Measurements from ENCODE around the gene ITPR1. TPM values are rescaled to one million over a fixed set of nuclear protein-coding genes. Genes with fewer than 3 reads are reported as not detected.

ITPR1 gene
- total RNA-seq, 1 donor = 16.4 TPM

DNA sequence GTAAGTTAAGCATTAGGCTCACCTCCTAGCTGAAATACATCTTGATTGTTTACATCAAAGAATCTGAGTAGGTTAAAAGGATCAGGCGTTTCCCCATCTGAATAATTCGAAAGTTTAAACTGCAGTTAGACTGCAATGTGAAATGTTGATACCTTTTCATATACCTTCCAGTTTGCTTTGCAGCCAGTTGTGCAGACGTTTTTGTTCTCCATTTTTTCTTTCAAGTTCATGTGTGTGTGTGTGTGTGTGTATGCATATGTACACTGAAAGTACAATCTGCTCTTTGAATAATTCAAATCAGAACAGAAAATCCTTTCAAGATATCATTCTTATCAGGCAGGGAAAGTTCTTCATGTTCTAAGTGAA lies 2.9 kb downstream of the ITPR1 start:
- no peak for DNase-seq (ENCODE audit: low read depth)
- no peak overlapping the region for H3K4me3 ChIP-seq (ENCODE audit: low read depth, low read length)
- TF ChIP-seq, protein P1, sequence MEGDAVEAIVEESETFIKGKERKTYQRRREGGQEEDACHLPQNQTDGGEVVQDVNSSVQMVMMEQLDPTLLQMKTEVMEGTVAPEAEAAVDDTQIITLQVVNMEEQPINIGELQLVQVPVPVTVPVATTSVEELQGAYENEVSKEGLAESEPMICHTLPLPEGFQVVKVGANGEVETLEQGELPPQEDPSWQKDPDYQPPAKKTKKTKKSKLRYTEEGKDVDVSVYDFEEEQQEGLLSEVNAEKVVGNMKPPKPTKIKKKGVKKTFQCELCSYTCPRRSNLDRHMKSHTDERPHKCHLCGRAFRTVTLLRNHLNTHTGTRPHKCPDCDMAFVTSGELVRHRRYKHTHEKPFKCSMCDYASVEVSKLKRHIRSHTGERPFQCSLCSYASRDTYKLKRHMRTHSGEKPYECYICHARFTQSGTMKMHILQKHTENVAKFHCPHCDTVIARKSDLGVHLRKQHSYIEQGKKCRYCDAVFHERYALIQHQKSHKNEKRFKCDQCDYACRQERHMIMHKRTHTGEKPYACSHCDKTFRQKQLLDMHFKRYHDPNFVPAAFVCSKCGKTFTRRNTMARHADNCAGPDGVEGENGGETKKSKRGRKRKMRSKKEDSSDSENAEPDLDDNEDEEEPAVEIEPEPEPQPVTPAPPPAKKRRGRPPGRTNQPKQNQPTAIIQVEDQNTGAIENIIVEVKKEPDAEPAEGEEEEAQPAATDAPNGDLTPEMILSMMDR (IDR thresholded peaks at IDR 0.05; ENCODE audit: insufficient read depth, low read depth, low read length) = no peak

DNA sequence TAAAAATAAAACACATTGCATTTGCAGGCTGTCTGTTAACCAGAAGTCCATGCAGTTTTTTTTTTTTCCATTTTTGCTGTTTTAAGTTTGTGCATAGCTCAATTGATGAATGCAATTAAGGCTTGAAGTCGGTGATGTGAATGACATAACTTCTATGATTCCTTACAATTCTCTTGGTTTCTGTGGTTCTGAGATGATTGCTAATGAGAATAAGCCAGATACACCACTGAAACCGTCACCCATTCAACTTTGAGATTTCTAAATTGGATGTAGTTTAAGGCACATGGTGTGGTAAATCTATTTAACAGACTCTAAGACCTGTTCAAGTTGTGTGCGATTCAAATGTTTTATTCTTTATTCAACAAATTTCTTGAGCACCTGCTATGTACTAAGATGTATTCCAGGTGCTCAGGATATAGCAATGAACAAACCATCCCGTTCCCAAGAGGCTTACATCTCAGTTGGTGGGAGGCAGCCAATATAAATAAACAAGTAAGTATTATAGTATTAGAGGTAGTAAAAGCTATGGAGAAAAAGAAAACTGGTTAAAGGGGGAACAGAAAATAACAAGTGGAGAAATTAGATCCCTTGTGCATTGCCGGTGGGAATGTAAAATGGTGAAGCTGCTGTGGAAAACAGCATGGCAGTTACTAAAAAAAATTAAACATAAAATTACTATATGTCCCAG lies 4.0 kb downstream of the ITPR1 start:
- DNase-seq (ENCODE audit: low read depth) = no peak
- no peak overlapping the region for H3K4me3 ChIP-seq (ENCODE audit: low read depth, low read length)
- TF ChIP-seq, protein P1 (IDR thresholded peaks at IDR 0.05; ENCODE audit: insufficient read depth, low read depth, low read length) = no peak

DNA sequence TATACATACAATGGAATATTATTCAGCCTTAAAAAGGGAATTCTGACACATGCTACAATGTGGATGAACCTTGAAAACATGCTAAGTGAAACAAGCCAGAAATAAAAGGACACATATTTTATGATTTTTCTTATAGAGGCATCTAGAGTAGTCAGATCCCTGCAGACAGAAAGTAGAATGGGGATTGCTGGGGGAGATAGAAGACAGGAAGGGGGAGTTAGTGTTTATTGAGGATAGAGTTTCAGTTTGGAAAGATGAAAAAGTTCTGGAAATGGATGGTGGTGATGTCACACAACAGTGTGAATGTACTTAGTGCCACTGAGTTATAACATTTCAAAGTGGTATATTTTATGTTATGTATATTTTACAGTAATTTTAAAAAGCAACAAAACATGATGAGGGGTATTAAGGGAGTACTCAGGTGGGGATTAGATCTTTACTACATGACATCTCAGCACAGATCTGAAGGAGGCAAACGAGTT lies 4.7 kb downstream of the ITPR1 start:
- no peak for DNase-seq (ENCODE audit: low read depth)
- no peak overlapping the region for H3K4me3 ChIP-seq (ENCODE audit: low read depth, low read length)
- TF ChIP-seq, protein P1 (IDR thresholded peaks at IDR 0.05; ENCODE audit: insufficient read depth, low read depth, low read length) = no peak

DNA sequence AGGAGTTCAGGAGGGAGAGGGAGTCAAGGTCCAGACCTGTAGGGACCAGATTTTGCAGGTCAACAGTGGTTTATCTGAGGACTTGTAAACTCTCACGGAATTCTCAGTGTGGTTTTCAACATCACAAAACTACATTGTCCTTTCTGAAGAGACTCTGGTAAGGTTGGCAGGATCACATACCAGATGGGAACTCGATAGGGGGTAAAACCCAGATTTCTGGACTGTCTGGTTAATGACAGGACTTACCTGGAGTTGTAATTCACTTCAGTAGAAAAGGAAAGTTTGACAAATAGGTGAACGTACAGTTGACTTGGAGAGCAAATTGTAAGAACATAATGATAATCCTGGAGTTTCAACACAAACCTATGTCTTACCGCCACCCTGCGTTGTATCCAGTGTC lies 5.3 kb downstream of the ITPR1 start:
- no peak overlapping the region for H3K4me3 ChIP-seq (ENCODE audit: low read depth, low read length)
- no peak for DNase-seq (ENCODE audit: low read depth)
- TF ChIP-seq, protein P1 (IDR thresholded peaks at IDR 0.05; ENCODE audit: insufficient read depth, low read depth, low read length) = no peak

DNA sequence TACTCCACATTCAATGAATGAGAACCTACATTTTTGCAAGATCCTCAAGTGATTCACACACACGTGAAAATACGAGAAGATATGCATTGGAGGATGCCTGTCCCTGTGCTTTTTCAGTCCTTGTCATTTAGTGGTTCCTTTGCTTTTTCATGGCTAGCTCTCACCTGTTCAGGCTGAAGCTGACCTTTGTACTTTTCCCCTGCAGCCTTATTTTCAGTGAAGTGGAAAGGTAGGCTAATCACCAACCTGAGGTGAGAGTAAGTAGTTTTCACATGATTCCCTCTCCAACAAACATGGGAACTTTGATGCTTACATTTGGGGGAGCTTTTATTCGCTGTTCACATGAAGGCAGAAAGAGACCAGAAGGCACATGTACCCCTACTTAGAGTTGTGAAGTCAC lies 8.3 kb downstream of the ITPR1 start:
- no peak overlapping the region for H3K4me3 ChIP-seq (ENCODE audit: low read depth, low read length)
- DNase-seq (ENCODE audit: low read depth) = no peak
- TF ChIP-seq, protein P1 (IDR thresholded peaks at IDR 0.05; ENCODE audit: insufficient read depth, low read depth, low read length) = no peak

DNA sequence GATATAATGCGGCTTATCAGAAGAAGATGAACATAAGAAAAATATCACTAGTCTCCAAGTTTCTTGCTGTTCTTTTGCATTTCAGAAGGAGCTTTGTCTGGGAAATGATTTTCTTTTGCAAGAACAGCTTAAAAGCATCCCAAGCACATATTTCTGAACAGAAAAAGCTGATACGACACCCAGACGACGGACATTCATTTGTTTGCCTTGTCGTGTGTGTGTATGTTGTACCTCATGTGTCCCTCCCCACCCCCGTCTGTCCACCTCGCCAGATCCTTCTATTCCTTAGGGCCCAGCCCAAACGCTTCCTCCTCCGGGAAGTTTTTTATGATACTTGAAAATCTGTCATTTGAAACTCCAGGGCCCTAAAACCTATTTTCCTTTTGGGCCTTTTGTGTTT lies 8.8 kb downstream of the ITPR1 start:
- TF ChIP-seq, protein P1 (IDR thresholded peaks at IDR 0.05; ENCODE audit: insufficient read depth, low read depth, low read length) = no peak
- H3K4me3 ChIP-seq (ENCODE audit: low read depth, low read length) = no peak overlapping the region
- no peak for DNase-seq (ENCODE audit: low read depth)

DNA sequence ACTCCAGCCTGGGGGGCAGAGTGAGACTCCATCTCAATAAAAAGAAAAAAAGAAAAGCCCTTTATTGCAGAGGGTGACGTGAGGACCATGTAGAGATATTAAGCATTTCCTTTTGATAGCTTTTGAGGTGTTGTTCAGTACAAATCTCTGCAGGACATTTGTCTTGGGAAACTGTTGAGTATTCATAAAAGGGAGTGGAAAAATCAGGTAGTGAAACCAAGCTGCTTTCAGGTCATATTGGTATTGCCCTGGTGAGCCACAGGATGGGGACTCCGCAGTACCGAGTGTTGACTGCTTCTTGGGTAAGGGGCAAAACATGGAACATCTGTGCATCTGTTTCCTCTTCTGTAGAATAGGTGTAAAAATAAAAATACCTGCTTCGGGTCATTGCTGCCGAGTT lies 9.9 kb downstream of the ITPR1 start:
- TF ChIP-seq, protein P1 (IDR thresholded peaks at IDR 0.05; ENCODE audit: insufficient read depth, low read depth, low read length) = no peak
- DNase-seq (ENCODE audit: low read depth) = no peak
- H3K4me3 ChIP-seq (ENCODE audit: low read depth, low read length) = no peak overlapping the region

Measured in fibroblast of villous mesenchyme (primary cell).